ENCODE measurements around the gene CNPY1.

Gene CNPY1

DNA sequence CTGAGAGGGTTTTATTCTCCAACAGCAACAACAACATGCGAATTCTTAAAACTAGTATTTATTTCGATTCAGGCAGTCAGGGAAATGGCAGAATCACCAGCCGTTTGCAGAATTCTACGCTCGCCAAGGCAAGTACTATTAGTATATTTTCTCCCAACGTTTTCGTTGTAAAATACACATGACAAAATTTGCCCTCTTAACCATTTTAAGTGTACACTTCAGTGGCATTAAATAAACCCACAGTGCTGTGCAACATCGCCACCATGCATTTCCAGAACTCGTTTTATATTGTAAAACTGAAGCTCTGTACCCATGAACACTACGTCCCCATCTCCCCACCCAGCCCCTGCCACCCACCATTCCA is 77.6 kb downstream of the CNPY1 start:
- Histone ChIP-seq H3K27ac (replicated peaks) (no peak overlapping the region), H3K4me3 (replicated peaks; ENCODE audit: insufficient read depth, low read length) (no peak overlapping the region), H3K27me3 (ENCODE audit: insufficient read depth, poor library complexity, severe bottlenecking) (peaks cover 81% of the 10 kb centered on the region)
- TF ChIP-seq, protein P1, sequence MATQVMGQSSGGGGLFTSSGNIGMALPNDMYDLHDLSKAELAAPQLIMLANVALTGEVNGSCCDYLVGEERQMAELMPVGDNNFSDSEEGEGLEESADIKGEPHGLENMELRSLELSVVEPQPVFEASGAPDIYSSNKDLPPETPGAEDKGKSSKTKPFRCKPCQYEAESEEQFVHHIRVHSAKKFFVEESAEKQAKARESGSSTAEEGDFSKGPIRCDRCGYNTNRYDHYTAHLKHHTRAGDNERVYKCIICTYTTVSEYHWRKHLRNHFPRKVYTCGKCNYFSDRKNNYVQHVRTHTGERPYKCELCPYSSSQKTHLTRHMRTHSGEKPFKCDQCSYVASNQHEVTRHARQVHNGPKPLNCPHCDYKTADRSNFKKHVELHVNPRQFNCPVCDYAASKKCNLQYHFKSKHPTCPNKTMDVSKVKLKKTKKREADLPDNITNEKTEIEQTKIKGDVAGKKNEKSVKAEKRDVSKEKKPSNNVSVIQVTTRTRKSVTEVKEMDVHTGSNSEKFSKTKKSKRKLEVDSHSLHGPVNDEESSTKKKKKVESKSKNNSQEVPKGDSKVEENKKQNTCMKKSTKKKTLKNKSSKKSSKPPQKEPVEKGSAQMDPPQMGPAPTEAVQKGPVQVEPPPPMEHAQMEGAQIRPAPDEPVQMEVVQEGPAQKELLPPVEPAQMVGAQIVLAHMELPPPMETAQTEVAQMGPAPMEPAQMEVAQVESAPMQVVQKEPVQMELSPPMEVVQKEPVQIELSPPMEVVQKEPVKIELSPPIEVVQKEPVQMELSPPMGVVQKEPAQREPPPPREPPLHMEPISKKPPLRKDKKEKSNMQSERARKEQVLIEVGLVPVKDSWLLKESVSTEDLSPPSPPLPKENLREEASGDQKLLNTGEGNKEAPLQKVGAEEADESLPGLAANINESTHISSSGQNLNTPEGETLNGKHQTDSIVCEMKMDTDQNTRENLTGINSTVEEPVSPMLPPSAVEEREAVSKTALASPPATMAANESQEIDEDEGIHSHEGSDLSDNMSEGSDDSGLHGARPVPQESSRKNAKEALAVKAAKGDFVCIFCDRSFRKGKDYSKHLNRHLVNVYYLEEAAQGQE (IDR thresholded peaks at IDR 0.05; ENCODE audit: insufficient replicate concordance, low read depth), result no peak
- no peak for TF ChIP-seq SPI1 (IDR thresholded peaks at IDR 0.05; ENCODE audit: borderline replicate concordance, low read depth)
- no peak for TF ChIP-seq GABPA (IDR thresholded peaks at IDR 0.05; ENCODE audit: low read depth)
- TF ChIP-seq CTCF (IDR thresholded peaks at IDR 0.05; ENCODE audit: insufficient read depth, low read length), result no peak
- TF ChIP-seq POLR2AphosphoS5 (IDR thresholded peaks at IDR 0.05; ENCODE audit: low read depth), result no peak
- DNase-seq (ENCODE audit: low read depth in 1 of 2, low spot score in 1 of 2), result no peak

GRCh38 chr7:155467846-155468784 is 78.2 kb downstream of the CNPY1 start:
- H3K27me3 ChIP-seq (ENCODE audit: insufficient read depth, poor library complexity, severe bottlenecking), result peaks cover 80% of the 10 kb centered on the region
- TF ChIP-seq SPI1 (IDR thresholded peaks at IDR 0.05; ENCODE audit: borderline replicate concordance, low read depth), result no peak
- no peak for TF ChIP-seq POLR2AphosphoS5 (IDR thresholded peaks at IDR 0.05; ENCODE audit: low read depth)
- no peak for TF ChIP-seq GABPA (IDR thresholded peaks at IDR 0.05; ENCODE audit: low read depth)
- TF ChIP-seq CTCF (IDR thresholded peaks at IDR 0.05; ENCODE audit: insufficient read depth, low read length), result no peak
- TF ChIP-seq, protein P1 (IDR thresholded peaks at IDR 0.05; ENCODE audit: insufficient replicate concordance, low read depth), result no peak
- no peak overlapping the region for H3K27ac ChIP-seq (replicated peaks)
- no peak for DNase-seq (ENCODE audit: low read depth in 1 of 2, low spot score in 1 of 2)
- no peak overlapping the region for H3K4me3 ChIP-seq (replicated peaks; ENCODE audit: insufficient read depth, low read length)

- no peak for TF ChIP-seq CTCF (IDR thresholded peaks at IDR 0.05; ENCODE audit: insufficient read depth, low read length)
- TF ChIP-seq, protein P1 (IDR thresholded peaks at IDR 0.05; ENCODE audit: insufficient replicate concordance, low read depth), result no peak
- TF ChIP-seq POLR2AphosphoS5 (IDR thresholded peaks at IDR 0.05; ENCODE audit: low read depth), result no peak
- no peak for TF ChIP-seq GABPA (IDR thresholded peaks at IDR 0.05; ENCODE audit: low read depth)
- no peak for TF ChIP-seq SPI1 (IDR thresholded peaks at IDR 0.05; ENCODE audit: borderline replicate concordance, low read depth)
- peaks cover 82% of the 10 kb centered on the region for H3K27me3 ChIP-seq (ENCODE audit: insufficient read depth, poor library complexity, severe bottlenecking)
- no peak overlapping the region for H3K27ac ChIP-seq (replicated peaks)
- DNase-seq (ENCODE audit: low read depth in 1 of 2, low spot score in 1 of 2), result no peak
- H3K4me3 ChIP-seq (replicated peaks; ENCODE audit: insufficient read depth, low read length), result no peak overlapping the region
These were observed 79.3 kb downstream of the CNPY1 start for GRCh38 chr7:155466814-155467733.
